Peyer's patch (tissue), 4 donors: ENCODE data around the gene SELENOH. TPM values are rescaled to one million over a fixed set of nuclear protein-coding genes. Genes with fewer than 3 reads are reported as not detected.

ENCODE experiments used
- DNase-seq, 3 donors: peaks; one replicate each; pipeline ENCODE4 v3.0.0-alpha.2; 2017 to 2019
- H3K27ac ChIP-seq, 4 donors: fragments of 200-600 bp; sonication (generic); one replicate each; pipeline ENCODE4 v1.5.1; 2016 to 2019
- H3K27me3 ChIP-seq, 2 donors: fragments of 200-600 bp; sonication (generic); one replicate each; pipeline ENCODE4 v1.5.1; 2019
- H3K36me3 ChIP-seq, 3 donors: fragments of 200-600 bp; sonication (generic); one replicate each; pipeline ENCODE4 v1.5.1; 2016 to 2019
- H3K4me1 ChIP-seq, 4 donors: fragments of 200-600 bp; sonication (generic); one replicate each; pipeline ENCODE4 v1.5.1; 2016 to 2019
- H3K4me3 ChIP-seq, 4 donors: fragments of 200-600 bp; sonication (generic); 1 replicate in 3 of 4; 2 replicates in 1 of 4; pipeline ENCODE4 v1.5.1; 2016 to 2019; ENCODE audit warnings: mild to moderate bottlenecking in 1 of 4
- H3K9me3 ChIP-seq, 4 donors: fragments of 200-600 bp; sonication (generic); one replicate each; pipeline ENCODE4 v1.5.1; 2016 to 2019; ENCODE audit warnings: mild to moderate bottlenecking in 1 of 4
- CTCF ChIP-seq, 6 experiments: fragments of 450-650 bp in 4 of 6; fragments of 200-600 bp in 2 of 6; sonication (generic) in 1 of 6; IDR thresholded peaks; one replicate each; pipeline ENCODE4 v1.5.1; 2017 to 2019; ENCODE audit warnings: antibody characterized with exemption in 6 of 6, mild to moderate bottlenecking in 3 of 6, moderate library complexity in 1 of 6
- POLR2A ChIP-seq, 2 donors: fragments of 450-650 bp; IDR thresholded peaks; one replicate each; pipeline ENCODE4 v1.5.1; 2017; ENCODE audit warnings: antibody characterized with exemption in 2 of 2, mild to moderate bottlenecking in 2 of 2, moderate library complexity in 2 of 2
- total RNA-seq, 4 donors: library from RNA; depleted of rRNA; stranded (reverse); fragments of >200 nt; gene quantifications; one replicate each; pipeline ENCODE4 v1.1.0, GENCODE V29; 2016

SELENOH gene
- total RNA-seq, 4 donors from 2014 or later = 42.0 to 50.5 (median 46.5) TPM

GRCh38 chr11:57762235-57762861 lies 21.1 kb downstream of the SELENOH start:
- Histone ChIP-seq H3K4me1 (peaks cover 0 to 21% (median 0%) of the 10 kb centered on the region in 4 donors), H3K27ac (peak overlapping the region; percentile 32 to 97 (median 86)), H3K27me3 (no peaks in the 10 kb centered on the region), H3K4me3 (peak overlapping the region; percentile 25 to 63 (median 52)), H3K9me3 (no peaks in the 10 kb centered on the region), H3K36me3 (no peaks in the 10 kb centered on the region)
- DNase-seq = no peak
- TF ChIP-seq POLR2A (IDR thresholded peaks at IDR 0.05) (no peak), CTCF (IDR thresholded peaks at IDR 0.05) (no peak)

- no peaks in the 10 kb centered on the region for H3K27me3 ChIP-seq
- DNase-seq = no peak
- peak overlapping the region in 3 of 4 donors; percentile 85 to 97 (median 87) for H3K27ac ChIP-seq
- H3K9me3 ChIP-seq = no peaks in the 10 kb centered on the region
- H3K4me1 ChIP-seq = peaks cover 0 to 23% (median 0%) of the 10 kb centered on the region in 4 donors
- peak in 4 of 6 experiments; percentile 7 to 54 (median 51) for TF ChIP-seq CTCF (IDR thresholded peaks at IDR 0.05)
- TF ChIP-seq POLR2A (IDR thresholded peaks at IDR 0.05) = no peak
- H3K36me3 ChIP-seq = no peaks in the 10 kb centered on the region
- H3K4me3 ChIP-seq = peak overlapping the region in 3 of 4 donors; percentile 45 to 63 (median 59)
Observed at GRCh38 chr11:57763568-57763967, 22.3 kb downstream of the SELENOH start.

- no peaks in the 10 kb centered on the region for H3K9me3 ChIP-seq
- TF ChIP-seq POLR2A (IDR thresholded peaks at IDR 0.05) (no peak), CTCF (IDR thresholded peaks at IDR 0.05) (no peak)
- H3K4me1 ChIP-seq = peaks cover 0 to 27% (median 0%) of the 10 kb centered on the region in 4 donors
- no peaks in the 10 kb centered on the region for H3K36me3 ChIP-seq
- H3K4me3 ChIP-seq = peak overlapping the region in 3 of 4 donors; percentile 45 to 63 (median 59)
- no peaks in the 10 kb centered on the region for H3K27me3 ChIP-seq
- DNase-seq = no peak
- H3K27ac ChIP-seq = peak overlapping the region in 3 of 4 donors; percentile 85 to 97 (median 87)
Observed at GRCh38 chr11:57764021-57764420, 22.7 kb downstream of the SELENOH start.

DNA sequence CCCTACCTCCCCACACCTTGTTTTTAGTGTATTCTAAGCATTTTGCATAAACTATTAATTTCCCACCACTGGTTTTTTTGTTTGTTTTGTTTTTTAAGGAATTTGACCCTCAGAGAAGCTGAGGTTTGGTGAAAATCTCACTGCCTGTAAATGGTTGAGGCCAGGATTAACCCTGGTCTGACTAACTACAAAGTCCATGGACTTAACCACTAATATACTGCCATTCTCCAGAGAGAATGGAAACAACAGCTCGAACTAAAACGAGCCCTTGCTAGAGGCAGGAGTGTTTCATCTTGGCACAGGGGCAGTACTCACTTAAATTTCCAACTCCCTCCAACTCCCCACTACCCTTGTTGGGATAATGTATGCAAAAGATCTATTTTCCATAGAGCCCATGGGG lies 23.3 kb downstream of the SELENOH start:
- Histone ChIP-seq H3K27ac (peak overlapping the region in 3 of 4 donors; percentile 85 to 97 (median 87)), H3K27me3 (no peaks in the 10 kb centered on the region), H3K4me1 (peaks cover 0 to 32% (median 0%) of the 10 kb centered on the region in 4 donors), H3K9me3 (no peaks in the 10 kb centered on the region), H3K36me3 (no peaks in the 10 kb centered on the region), H3K4me3 (peak overlapping the region in 3 of 4 donors; percentile 45 to 63 (median 59))
- TF ChIP-seq CTCF (IDR thresholded peaks at IDR 0.05) (no peak), POLR2A (IDR thresholded peaks at IDR 0.05) (peak in 1 of 2 donors; percentile 10)
- no peak for DNase-seq

DNA sequence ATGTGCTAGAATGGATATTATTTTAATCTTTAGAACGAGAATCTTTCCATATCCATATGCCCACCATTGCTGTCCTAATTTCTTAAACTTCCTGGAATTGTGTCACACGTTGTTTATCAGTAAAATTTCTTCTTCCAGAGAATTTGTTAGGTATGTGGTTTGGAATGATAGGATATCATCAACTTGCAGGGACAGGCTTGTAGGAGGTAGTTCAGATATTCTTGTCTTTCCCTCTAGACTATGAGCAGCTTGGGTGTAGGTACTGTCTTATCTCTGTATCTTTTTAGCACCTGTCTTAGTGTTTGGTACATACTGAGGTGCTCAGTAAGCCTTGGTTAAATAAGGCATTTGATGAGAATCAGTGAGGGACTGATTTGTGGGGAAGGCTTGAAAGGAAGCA lies 23.7 kb downstream of the SELENOH start:
- Histone ChIP-seq H3K27ac (peak overlapping the region in 3 of 4 donors; percentile 85 to 97 (median 87)), H3K4me3 (peak overlapping the region in 2 of 4 donors; percentile 59 to 63), H3K4me1 (peaks cover 0 to 36% (median 0%) of the 10 kb centered on the region in 4 donors), H3K9me3 (no peaks in the 10 kb centered on the region), H3K36me3 (no peaks in the 10 kb centered on the region), H3K27me3 (no peaks in the 10 kb centered on the region)
- no peak for DNase-seq
- TF ChIP-seq POLR2A (IDR thresholded peaks at IDR 0.05) = no peak
- no peak for TF ChIP-seq CTCF (IDR thresholded peaks at IDR 0.05)
